Activated CD4-positive, alpha-beta T cell treated with anti-CD3 and anti-CD28 coated beads for 36 hours (primary cell): ENCODE measurements around the gene ISG20. TPM values are rescaled to one million over a fixed set of nuclear protein-coding genes. Genes with fewer than 3 reads are reported as not detected.

Experiments
- ATAC-seq: fragments of 200-7000 bp; cut with Tn5 transposase; one replicate; pipeline ENCODE4 v1.10.0; 2021; ENCODE audit warnings: mild to moderate bottlenecking, moderate library complexity
- CTCF ChIA-PET: fragments of 350-600 bp; sonication (Branson Sonifier 250); formaldehyde crosslinking; loops from one replicate; lab custom pipeline; 2021; ENCODE audit warnings: antibody characterized with exemption; lab: Charles Lee
- POLR2A ChIA-PET: fragments of 350-600 bp; sonication (Branson Sonifier 250); formaldehyde crosslinking; loops from one replicate; lab custom pipeline; 2021; ENCODE audit warnings: antibody characterized with exemption, inconsistent platforms; lab: Charles Lee
- DNase-seq: peaks from one replicate; pipeline ENCODE4 v3.0.0-alpha.2; 2020
- H3K27ac Mint-ChIP-seq: one replicate; pipeline ENCODE4 v1.8.0; 2021; ENCODE audit warnings: mixed read lengths
- H3K27me3 Mint-ChIP-seq: one replicate; pipeline ENCODE4 v1.8.0; 2021; ENCODE audit warnings: mixed read lengths
- H3K36me3 Mint-ChIP-seq: one replicate; pipeline ENCODE4 v1.8.0; 2021; ENCODE audit warnings: low read depth, mixed read lengths
- H3K4me1 Mint-ChIP-seq: one replicate; pipeline ENCODE4 v1.8.0; 2021; ENCODE audit warnings: mixed read lengths
- H3K4me3 Mint-ChIP-seq: one replicate; pipeline ENCODE4 v1.8.0; 2021; ENCODE audit warnings: mild to moderate bottlenecking, moderate library complexity, mixed read lengths
- H3K9me3 Mint-ChIP-seq: one replicate; pipeline ENCODE4 v1.8.0; 2021; ENCODE audit warnings: low read depth, mixed read lengths
- intact Hi-C, 2 experiments: fragments of 100-400 bp; cut with DNase I in 1 of 2; cut with micrococcal nuclease in 1 of 2; formaldehyde crosslinking; loops; one replicate each; pipeline versions ENCODE4 v1.14.2 to v1.15.1; 2022 to 2024; cut with DNase I, micrococcal nuclease
- total RNA-seq, 2 experiments: library from RNA; stranded (reverse); gene quantifications; one replicate each; pipeline ENCODE4 v1.2.3, GENCODE V29; 2021

The ISG20 gene
- total RNA-seq, 2 experiments from 2014 or later = 107 to 120 TPM

DNA sequence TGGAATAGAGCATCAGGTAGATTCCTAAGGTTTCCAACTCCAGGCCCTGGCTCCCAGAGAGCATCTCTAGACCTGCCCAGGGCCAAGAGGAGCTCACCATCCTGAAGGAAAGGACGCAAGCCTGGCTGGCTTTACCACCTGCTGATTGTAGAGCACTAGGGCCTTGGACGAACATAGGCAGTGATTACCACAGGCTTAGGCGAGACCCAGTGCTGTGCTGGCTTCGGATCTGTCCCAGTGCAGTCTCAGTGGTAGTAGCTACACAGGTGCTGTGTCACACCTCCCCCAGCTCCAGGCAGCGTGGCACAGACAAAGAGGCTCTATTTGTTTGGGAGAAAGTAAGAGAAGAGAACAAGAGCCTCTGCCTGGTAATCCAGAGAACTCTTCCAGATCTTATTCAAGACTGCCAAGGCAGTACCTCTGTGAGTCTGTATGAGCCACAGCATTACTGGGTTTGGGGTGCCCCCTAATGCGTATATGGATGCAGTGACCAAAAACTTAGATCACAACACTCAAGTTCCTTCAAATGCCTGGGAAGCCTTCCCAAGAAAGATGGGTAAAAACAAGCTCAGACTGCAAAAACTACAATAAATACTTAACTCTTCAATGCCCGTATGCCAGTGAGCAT lies 25.4 kb downstream of the ISG20 start:
- DNase-seq (peak; percentile 68), ATAC-seq (peak; percentile 90)
- H3K27ac Mint-ChIP-seq = no peak overlapping the region
- ChIA-PET POLR2A (interaction anchor here (0.7 kb wide), 1 partner anchor 197 kb away, joined by 3 read pairs; the partner anchor contains the start of genes MRPL46 and MRPS11), CTCF (interaction anchor here (0.5 to 3.2 kb wide), 8 partner anchors 11 to 190 kb away, joined by 3 to 28 read pairs (median 4); partner anchors contain the start of gene ISG20)
- peaks cover 5% of the 10 kb centered on the region for H3K27me3 Mint-ChIP-seq
- peaks cover 32% of the 10 kb centered on the region for H3K4me1 Mint-ChIP-seq
- no peak overlapping the region for H3K4me3 Mint-ChIP-seq
- H3K9me3 Mint-ChIP-seq = no peaks in the 10 kb centered on the region
- H3K36me3 Mint-ChIP-seq = no peaks in the 10 kb centered on the region
- intact Hi-C loops = loop anchor here (1.0 to 2.0 kb wide), 4 partner anchors 26 to 197 kb away; partner anchors contain the start of genes MRPL46 (in 1 of the 2) and MRPS11 (in 1 of the 2)

- Mint-ChIP-seq H3K9me3 (no peaks in the 10 kb centered on the region), H3K4me3 (no peak overlapping the region), H3K4me1 (no peaks in the 10 kb centered on the region), H3K27ac (no peak overlapping the region), H3K36me3 (no peaks in the 10 kb centered on the region), H3K27me3 (peaks cover 20% of the 10 kb centered on the region)
- intact Hi-C loops = no loop called here
- ChIA-PET CTCF (interaction anchor here (0.9 kb wide), 1 partner anchor 10 kb away, joined by 4 read pairs; no protein-coding TSS in a partner anchor), POLR2A (no interaction called here)
- no peak for DNase-seq
- ATAC-seq = no peak
Observed at GRCh38 chr15:88674661-88675060, 35.8 kb downstream of the ISG20 start.

- H3K9me3 Mint-ChIP-seq = no peaks in the 10 kb centered on the region
- CTCF ChIA-PET = no interaction called here
- intact Hi-C loops = no loop called here
- DNase-seq = no peak
- H3K27me3 Mint-ChIP-seq = peaks cover 8% of the 10 kb centered on the region
- H3K4me3 Mint-ChIP-seq = no peak overlapping the region
- POLR2A ChIA-PET = no interaction called here
- H3K27ac Mint-ChIP-seq = no peak overlapping the region
- no peaks in the 10 kb centered on the region for H3K4me1 Mint-ChIP-seq
- no peak for ATAC-seq
- no peaks in the 10 kb centered on the region for H3K36me3 Mint-ChIP-seq
Observed at GRCh38 chr15:88678755-88679154, 39.9 kb downstream of the ISG20 start.

- Mint-ChIP-seq H3K27me3 (peaks cover 8% of the 10 kb centered on the region), H3K4me3 (no peak overlapping the region), H3K36me3 (no peaks in the 10 kb centered on the region), H3K27ac (no peak overlapping the region), H3K9me3 (no peaks in the 10 kb centered on the region), H3K4me1 (no peaks in the 10 kb centered on the region)
- DNase-seq (no peak), ATAC-seq (no peak)
- ChIA-PET POLR2A (no interaction called here), CTCF (no interaction called here)
- intact Hi-C loops = no loop called here
Observed at GRCh38 chr15:88680241-88681001, 41.6 kb downstream of the ISG20 start.

- ChIA-PET CTCF (interaction anchor here (0.6 kb wide), 2 partner anchors 25 to 1639 kb away, joined by 3 read pairs; no protein-coding TSS in a partner anchor), POLR2A (no interaction called here)
- no peak for ATAC-seq
- Mint-ChIP-seq H3K27me3 (peaks cover 5% of the 10 kb centered on the region), H3K4me1 (no peaks in the 10 kb centered on the region), H3K9me3 (no peaks in the 10 kb centered on the region), H3K36me3 (no peaks in the 10 kb centered on the region), H3K4me3 (no peak overlapping the region), H3K27ac (no peak overlapping the region)
- no peak for DNase-seq
- intact Hi-C loops = no loop called here
Observed at GRCh38 chr15:88681610-88682221, 42.9 kb downstream of the ISG20 start.

GRCh38 chr15:88684345-88684744 lies 45.5 kb downstream of the ISG20 start:
- Mint-ChIP-seq H3K27me3 (peaks cover 6% of the 10 kb centered on the region), H3K27ac (no peak overlapping the region), H3K4me1 (no peaks in the 10 kb centered on the region), H3K36me3 (no peaks in the 10 kb centered on the region), H3K4me3 (no peak overlapping the region), H3K9me3 (peaks cover 2% of the 10 kb centered on the region)
- ChIA-PET CTCF (interaction anchor here (0.6 kb wide), 1 partner anchor 26 kb away, joined by 3 read pairs; no protein-coding TSS in a partner anchor), POLR2A (no interaction called here)
- DNase-seq (no peak), ATAC-seq (no peak)
- intact Hi-C loops = no loop called here

DNA sequence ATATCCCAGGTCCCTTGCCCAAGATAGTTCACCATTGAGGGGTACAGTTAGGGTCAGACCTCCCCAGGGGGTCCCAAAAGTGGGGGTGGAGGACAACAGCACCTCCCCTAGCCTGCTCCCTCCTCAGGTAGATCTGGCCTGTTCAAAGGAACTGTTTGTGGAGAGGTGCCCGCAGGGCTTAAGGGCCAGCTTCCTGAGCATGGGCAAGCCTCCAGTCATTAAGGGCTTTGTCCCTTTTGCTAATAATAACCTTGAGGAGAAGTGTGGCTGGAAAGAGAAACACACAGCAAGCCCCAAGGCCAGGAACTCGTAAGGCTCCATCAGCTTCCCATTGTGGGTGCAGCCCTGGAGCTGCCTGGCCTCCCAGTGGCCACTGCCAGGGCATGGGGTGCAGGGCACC lies 47.4 kb downstream of the ISG20 start:
- intact Hi-C loops = no loop called here
- Mint-ChIP-seq H3K27ac (no peak overlapping the region), H3K4me1 (no peaks in the 10 kb centered on the region), H3K9me3 (peaks cover 4% of the 10 kb centered on the region), H3K36me3 (no peaks in the 10 kb centered on the region), H3K4me3 (no peak overlapping the region), H3K27me3 (peaks cover 12% of the 10 kb centered on the region)
- POLR2A ChIA-PET = interaction anchor here (0.6 kb wide), 1 partner anchor 602 kb away, joined by 6 read pairs; no protein-coding TSS in a partner anchor
- ATAC-seq (no peak), DNase-seq (no peak)
- CTCF ChIA-PET = interaction anchor here (0.6 kb wide), 1 partner anchor 50 kb away, joined by 4 read pairs; no protein-coding TSS in a partner anchor

DNA sequence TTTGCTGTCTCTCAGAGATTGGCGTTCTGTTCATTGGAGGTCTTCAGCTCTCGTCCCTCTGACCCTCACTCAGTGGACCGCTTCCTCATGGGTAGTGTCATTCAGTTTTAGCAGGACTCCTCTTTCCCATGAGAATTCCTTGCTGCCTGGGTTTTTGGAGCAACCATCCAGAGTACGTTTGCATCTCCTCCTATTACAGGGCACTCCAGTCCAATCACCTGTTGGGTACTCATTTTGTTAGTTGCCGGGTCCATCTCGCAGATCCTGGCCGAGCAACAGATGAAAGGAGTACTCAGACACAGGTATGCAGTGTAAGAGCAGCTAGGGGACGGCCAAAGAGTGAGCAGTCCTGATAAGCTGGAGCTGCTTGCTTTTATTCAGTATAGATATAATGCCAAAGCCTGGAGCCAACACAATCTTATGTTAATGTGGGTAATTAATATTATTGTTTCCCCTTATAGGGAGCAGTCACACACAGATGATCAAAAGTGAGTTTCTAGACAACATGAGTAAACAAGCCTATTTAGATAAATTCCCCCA lies 49.6 kb downstream of the ISG20 start:
- Mint-ChIP-seq H3K27me3 (peaks cover 14% of the 10 kb centered on the region), H3K4me1 (no peaks in the 10 kb centered on the region), H3K4me3 (no peak overlapping the region), H3K27ac (no peak overlapping the region), H3K36me3 (no peaks in the 10 kb centered on the region), H3K9me3 (peaks cover 4% of the 10 kb centered on the region)
- DNase-seq = no peak
- CTCF ChIA-PET = interaction anchor here (0.6 to 0.7 kb wide), 3 partner anchors 14 to 73 kb away, joined by 3 to 5 read pairs (median 4); no protein-coding TSS in a partner anchor
- intact Hi-C loops = no loop called here
- POLR2A ChIA-PET = no interaction called here
- no peak for ATAC-seq

GRCh38 chr15:88690331-88690730 lies 51.5 kb downstream of the ISG20 start:
- ATAC-seq (no peak), DNase-seq (no peak)
- CTCF ChIA-PET = no interaction called here
- H3K27ac Mint-ChIP-seq = no peak overlapping the region
- H3K4me3 Mint-ChIP-seq = no peak overlapping the region
- H3K4me1 Mint-ChIP-seq = no peaks in the 10 kb centered on the region
- H3K36me3 Mint-ChIP-seq = no peaks in the 10 kb centered on the region
- intact Hi-C loops = no loop called here
- H3K27me3 Mint-ChIP-seq = peaks cover 14% of the 10 kb centered on the region
- H3K9me3 Mint-ChIP-seq = peaks cover 4% of the 10 kb centered on the region
- POLR2A ChIA-PET = no interaction called here

DNA sequence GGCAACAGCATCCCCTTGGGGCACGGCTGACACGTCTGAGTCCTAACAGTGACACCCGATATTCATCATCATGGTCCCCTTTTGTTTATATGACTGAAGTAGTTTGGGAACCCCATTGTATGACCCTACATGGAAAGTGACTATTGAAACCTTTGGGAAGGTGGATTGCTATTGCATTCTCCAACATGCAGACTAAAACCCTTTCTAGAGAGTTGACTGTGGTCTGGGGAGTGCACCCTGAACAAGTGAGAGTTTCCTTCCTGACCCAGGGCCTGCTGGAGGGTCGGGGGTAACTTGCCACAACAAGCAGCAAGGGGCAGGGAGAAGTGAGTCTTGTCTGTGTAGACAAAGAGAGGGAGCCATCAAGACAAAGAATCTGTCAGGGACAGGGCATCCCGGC lies 54.4 kb downstream of the ISG20 start:
- Mint-ChIP-seq H3K36me3 (no peaks in the 10 kb centered on the region), H3K9me3 (peaks cover 4% of the 10 kb centered on the region), H3K4me1 (no peaks in the 10 kb centered on the region), H3K27ac (no peak overlapping the region), H3K27me3 (peaks cover 11% of the 10 kb centered on the region), H3K4me3 (no peak overlapping the region)
- intact Hi-C loops = no loop called here
- ChIA-PET CTCF (no interaction called here), POLR2A (no interaction called here)
- DNase-seq (no peak), ATAC-seq (no peak)

DNA sequence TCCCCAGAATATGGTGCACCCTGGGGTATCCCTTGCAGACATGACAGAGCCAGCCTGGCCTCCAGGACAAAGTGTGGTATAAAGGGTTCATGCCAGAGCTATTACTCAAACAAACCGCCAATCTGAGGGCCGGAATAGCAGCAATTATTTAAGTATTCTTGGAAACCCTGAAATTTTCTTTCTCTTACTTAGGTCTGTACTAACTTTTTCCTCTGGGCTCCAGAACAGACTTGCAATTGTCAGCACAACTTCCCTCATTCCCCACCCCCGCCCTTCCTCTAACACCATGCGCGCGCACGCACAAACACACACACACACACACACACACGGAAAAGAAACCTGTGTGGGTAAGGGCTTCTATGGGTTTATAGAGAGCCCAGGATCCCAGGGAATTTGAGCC lies 56.3 kb downstream of the ISG20 start:
- no peaks in the 10 kb centered on the region for H3K36me3 Mint-ChIP-seq
- H3K4me1 Mint-ChIP-seq = no peaks in the 10 kb centered on the region
- CTCF ChIA-PET = no interaction called here
- POLR2A ChIA-PET = no interaction called here
- intact Hi-C loops = no loop called here
- no peak for ATAC-seq
- DNase-seq = no peak
- no peak overlapping the region for H3K4me3 Mint-ChIP-seq
- H3K9me3 Mint-ChIP-seq = no peaks in the 10 kb centered on the region
- H3K27ac Mint-ChIP-seq = no peak overlapping the region
- peaks cover 6% of the 10 kb centered on the region for H3K27me3 Mint-ChIP-seq
